Epithelial cell of esophagus (primary cell): ENCODE data around the gene PLXNA2.

ENCODE experiments used
- DNase-seq: peaks from one replicate; pipeline ENCODE4 v3.0.0; 2010; ENCODE audit warnings: low read depth
- H3K4me3 ChIP-seq: 2 replicates; pipeline ENCODE4 v1.5.1; 2011; ENCODE audit warnings: mild to moderate bottlenecking, low read length, control low read depth
- TF ChIP-seq, protein P1 (sequence below): IDR thresholded peaks from 2 replicates; pipeline ENCODE4 v1.5.1; 2011; ENCODE audit warnings: low read depth, mild to moderate bottlenecking, low read length, control low read depth, inconsistent platforms; ENCODE audit not compliant: insufficient read depth; ENCODE audit errors: missing control alignments

The PLXNA2 gene

DNA sequence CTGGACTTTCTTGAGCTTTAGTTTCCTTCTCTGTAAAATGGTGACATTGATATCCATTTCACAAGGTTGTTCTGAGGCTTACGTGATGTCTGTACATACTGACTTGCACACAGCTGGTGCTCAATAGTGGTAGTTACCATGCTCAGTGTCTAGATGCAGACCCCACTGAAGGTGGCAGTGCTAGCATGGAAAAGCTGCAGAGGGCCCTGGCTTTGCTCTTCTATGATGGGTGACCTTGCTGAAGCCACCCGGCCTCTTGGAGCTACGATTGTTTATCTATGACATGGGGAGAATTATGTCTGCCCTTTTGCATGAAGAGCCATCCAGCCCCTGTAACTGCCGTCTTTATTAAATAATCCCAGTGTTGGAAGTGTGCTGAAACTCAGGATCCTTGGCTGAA lies 131.8 kb downstream of the PLXNA2 start:
- TF ChIP-seq, protein P1, sequence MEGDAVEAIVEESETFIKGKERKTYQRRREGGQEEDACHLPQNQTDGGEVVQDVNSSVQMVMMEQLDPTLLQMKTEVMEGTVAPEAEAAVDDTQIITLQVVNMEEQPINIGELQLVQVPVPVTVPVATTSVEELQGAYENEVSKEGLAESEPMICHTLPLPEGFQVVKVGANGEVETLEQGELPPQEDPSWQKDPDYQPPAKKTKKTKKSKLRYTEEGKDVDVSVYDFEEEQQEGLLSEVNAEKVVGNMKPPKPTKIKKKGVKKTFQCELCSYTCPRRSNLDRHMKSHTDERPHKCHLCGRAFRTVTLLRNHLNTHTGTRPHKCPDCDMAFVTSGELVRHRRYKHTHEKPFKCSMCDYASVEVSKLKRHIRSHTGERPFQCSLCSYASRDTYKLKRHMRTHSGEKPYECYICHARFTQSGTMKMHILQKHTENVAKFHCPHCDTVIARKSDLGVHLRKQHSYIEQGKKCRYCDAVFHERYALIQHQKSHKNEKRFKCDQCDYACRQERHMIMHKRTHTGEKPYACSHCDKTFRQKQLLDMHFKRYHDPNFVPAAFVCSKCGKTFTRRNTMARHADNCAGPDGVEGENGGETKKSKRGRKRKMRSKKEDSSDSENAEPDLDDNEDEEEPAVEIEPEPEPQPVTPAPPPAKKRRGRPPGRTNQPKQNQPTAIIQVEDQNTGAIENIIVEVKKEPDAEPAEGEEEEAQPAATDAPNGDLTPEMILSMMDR = no peak
- no peak overlapping the region for H3K4me3 ChIP-seq
- DNase-seq = no peak

DNA sequence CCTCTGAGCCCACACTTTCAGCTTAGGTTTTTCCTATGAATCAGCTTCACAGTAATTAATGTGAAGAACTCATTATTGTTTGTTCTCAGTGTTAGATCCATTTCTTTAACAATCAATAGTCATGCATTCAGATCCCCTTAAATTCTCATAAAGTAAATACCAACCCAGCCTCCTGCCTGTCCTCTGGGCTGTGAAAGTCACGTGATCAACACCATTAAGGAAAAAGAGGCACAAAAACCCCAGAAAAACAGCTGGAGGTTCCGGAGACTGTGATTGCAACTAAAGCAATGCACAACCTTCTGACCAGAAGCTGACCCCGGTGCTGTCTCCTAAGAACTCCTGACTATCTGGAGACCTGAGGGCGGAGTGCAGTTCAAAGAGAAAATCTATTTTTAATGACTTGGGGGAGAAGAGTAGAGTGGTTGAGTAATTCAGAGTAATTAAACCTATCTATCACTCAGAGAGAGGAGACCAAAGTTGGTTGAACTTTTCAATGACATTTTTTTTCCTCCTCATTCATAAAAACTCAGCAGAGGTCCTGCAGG lies 132.5 kb downstream of the PLXNA2 start:
- TF ChIP-seq, protein P1 = no peak
- no peak overlapping the region for H3K4me3 ChIP-seq
- no peak for DNase-seq

DNA sequence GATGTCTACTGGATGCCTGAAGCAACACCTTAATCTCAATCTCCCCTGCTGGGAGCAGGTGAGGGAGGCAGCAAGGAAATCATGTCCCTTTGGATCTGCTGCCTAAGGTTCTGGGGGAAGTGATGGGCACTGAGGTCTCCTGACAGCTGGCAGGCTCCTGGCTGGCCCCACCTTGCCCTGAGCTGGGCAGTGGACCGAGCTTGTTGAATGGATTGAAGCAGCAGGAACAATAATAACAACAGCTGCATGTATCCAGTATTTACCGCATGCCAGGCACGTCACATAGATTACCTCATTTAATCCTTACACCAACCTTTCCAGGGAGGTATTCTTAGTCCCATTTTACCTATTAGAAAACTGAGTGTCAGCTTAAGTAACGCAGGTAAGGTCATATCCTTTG lies 133.9 kb downstream of the PLXNA2 start:
- DNase-seq = no peak
- no peak overlapping the region for H3K4me3 ChIP-seq
- TF ChIP-seq, protein P1 = no peak

DNA sequence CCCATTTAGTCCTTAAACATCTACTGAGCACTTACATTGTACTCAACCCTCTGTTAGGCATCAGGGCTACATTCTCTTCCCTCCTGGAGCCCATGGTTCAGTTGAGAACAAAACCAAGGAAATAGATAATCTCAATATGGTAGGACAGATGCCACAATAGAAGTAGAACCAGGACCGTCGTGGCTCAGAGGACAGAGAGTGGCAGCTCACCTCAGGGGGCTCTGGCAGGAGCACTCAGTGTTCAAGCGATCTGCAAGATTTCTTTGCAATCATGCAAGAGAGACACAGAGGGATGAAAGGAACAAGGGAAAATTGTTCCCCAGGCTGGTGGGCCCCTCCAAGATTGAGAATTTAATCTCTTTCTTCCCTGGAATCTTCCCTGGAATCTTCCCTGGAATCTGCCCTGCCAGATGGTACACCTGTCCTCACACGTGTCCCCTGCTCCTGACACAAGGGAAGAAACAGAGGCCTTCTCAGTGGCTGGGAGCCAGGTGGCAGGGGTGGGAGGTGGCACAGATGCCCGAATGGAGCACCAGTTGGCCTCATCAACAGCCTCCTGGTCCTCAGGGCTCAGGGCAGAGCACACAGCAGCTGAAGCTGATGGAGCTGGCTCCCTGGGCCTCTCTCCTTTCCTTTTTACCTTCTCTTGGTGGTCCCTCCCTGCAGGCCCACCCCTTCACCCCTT lies 135.4 kb downstream of the PLXNA2 start:
- DNase-seq = no peak
- no peak overlapping the region for H3K4me3 ChIP-seq
- TF ChIP-seq, protein P1 = no peak

DNA sequence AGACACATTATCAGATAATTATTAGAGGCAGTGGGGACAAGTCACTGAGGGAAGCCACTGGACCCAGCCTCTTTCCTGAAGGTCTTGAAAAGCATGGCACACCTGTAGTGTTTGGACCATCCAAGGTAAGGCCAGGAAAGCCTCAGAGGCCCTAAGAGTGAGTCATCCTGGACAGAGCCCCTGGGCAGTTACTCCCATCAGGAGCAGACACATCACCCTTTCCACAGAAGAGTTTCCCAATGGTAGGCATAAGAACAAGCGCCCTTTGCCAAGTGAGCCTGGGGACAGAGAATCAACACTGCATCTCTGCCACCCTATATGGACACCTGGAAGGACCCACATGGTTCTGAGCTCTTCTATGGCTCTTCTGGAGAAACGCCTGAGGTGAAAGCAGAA lies 136.0 kb downstream of the PLXNA2 start:
- peak; percentile 80 for DNase-seq
- H3K4me3 ChIP-seq = no peak overlapping the region
- TF ChIP-seq, protein P1 = no peak

DNA sequence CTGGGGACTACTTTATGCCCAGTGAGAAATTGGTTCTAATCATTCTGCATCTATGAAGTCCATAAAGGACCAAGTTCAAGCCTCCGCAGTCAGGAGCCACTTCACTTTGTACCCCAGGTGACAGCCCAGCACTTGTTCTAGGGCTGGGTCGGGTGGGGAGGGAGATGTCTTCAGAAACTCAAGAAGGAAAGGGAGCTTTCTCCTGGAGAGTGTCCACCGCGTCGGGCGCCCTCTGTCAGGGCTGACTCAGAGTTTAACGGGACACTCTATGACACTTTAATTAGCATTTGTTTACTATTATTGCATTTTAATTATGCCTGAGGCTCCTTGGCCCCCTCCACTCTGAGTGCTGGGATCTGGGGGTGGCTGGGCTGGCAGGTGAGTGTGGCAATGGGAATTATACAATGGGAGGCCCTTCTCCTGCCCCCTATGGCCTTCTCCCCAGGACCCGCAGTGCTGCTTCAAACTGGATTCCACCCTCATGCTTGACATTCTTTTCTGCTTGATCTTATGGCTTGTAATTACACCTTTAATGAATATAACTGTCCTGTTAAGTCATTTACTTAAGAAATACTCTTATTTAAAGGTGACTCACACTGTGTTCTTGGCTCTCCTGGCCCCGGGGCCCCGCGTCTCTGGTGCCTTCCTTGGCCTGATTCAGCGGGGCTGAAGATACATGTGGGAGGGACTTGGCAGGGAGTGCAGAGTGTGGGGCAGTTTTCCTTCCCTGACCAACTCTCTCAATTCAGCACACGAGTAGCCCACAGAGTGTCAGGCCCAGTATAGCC lies 136.6 kb downstream of the PLXNA2 start:
- TF ChIP-seq, protein P1 = no peak
- DNase-seq = peak; percentile 94
- H3K4me3 ChIP-seq = no peak overlapping the region

DNA sequence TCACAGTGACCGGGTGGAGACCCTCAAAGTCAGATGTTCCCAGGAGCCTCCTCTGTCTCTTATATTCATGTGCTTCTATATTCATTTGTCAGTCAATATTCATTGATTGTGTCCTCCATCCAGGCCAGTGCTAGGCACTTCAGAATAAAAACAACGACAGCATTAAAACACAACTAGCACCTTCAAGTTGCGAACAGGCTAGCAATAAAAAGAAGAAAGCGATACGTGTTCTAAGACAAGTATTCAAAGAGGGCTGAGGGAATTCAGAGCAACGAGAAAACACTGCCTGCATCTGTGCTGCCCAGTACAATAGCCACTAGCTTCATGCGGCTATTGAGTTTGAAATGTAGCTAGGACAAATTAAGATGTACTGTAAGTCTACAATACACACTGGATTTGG lies 138.0 kb downstream of the PLXNA2 start:
- DNase-seq = no peak
- no peak overlapping the region for H3K4me3 ChIP-seq
- TF ChIP-seq, protein P1 = no peak
